Liver (tissue), 9 donors: ENCODE data around the gene RO60. TPM values are rescaled to one million over a fixed set of nuclear protein-coding genes. Genes with fewer than 3 reads are reported as not detected.

ENCODE experiments used
- DNase-seq: peaks from one replicate; pipeline ENCODE4 v3.0.0-alpha.2; 2017; ENCODE audit warnings: low spot score
- H3K27ac ChIP-seq, 2 donors: one replicate each; pipeline ENCODE4 v1.7.0; 2013; ENCODE audit warnings: inconsistent platforms in 2 of 2, low read length in 2 of 2, control low read depth in 1 of 2, low read depth in 1 of 2, mild to moderate bottlenecking in 1 of 2
- H3K27me3 ChIP-seq, 4 donors: one replicate each; pipeline versions ENCODE4 v1.6.1 to v1.7.0; 2013; ENCODE audit warnings: low read length in 3 of 4, inconsistent platforms in 1 of 4, mild to moderate bottlenecking in 1 of 4, moderate library complexity in 1 of 4; ENCODE audit not compliant: control insufficient read depth in 4 of 4, insufficient read depth in 4 of 4
- H3K36me3 ChIP-seq, 4 donors: one replicate each; pipeline versions ENCODE4 v1.6.1 to v1.7.0; 2013; ENCODE audit warnings: low read length in 3 of 4, mild to moderate bottlenecking in 3 of 4, low read depth in 1 of 4, moderate library complexity in 1 of 4; ENCODE audit not compliant: control insufficient read depth in 4 of 4, insufficient read depth in 3 of 4
- H3K4me1 ChIP-seq, 4 donors: one replicate each; pipeline versions ENCODE4 v1.6.1 to v1.7.0; 2013; ENCODE audit warnings: low read length in 3 of 4, mild to moderate bottlenecking in 3 of 4, moderate library complexity in 1 of 4; ENCODE audit not compliant: control insufficient read depth in 4 of 4, insufficient read depth in 4 of 4
- H3K4me3 ChIP-seq, 3 donors: one replicate each; pipeline versions ENCODE4 v1.6.1 to v1.7.0; 2013; ENCODE audit warnings: low read length in 3 of 3, control low read depth in 1 of 3, low read depth in 1 of 3, mild to moderate bottlenecking in 1 of 3
- H3K9ac ChIP-seq, 2 donors: one replicate each; pipeline ENCODE4 v1.7.0; 2013; ENCODE audit warnings: low read length in 2 of 2, mild to moderate bottlenecking in 2 of 2, moderate library complexity in 2 of 2, control low read depth in 1 of 2, low read depth in 1 of 2
- H3K9me3 ChIP-seq, 4 donors: one replicate each; pipeline versions ENCODE4 v1.6.1 to v1.7.0; 2013; ENCODE audit warnings: low read length in 3 of 4; ENCODE audit not compliant: control insufficient read depth in 4 of 4
- EGR1 ChIP-seq, 2 donors: IDR thresholded peaks; 2 replicates each; pipeline ENCODE4 v1.6.1; 2016 to 2018; ENCODE audit warnings: antibody characterized with exemption in 2 of 2, low read depth in 2 of 2
- FOXA1 ChIP-seq: IDR thresholded peaks from 2 replicates; pipeline ENCODE4 v1.6.1; 2016; ENCODE audit warnings: antibody characterized with exemption
- FOXA2 ChIP-seq: IDR thresholded peaks from 2 replicates; pipeline ENCODE4 v1.6.1; 2016; ENCODE audit warnings: antibody characterized with exemption
- GABPA ChIP-seq, 2 donors: IDR thresholded peaks in 1 of 2; conservative IDR thresholded peaks in 1 of 2; 2 replicates each; pipeline ENCODE4 v1.6.1; 2016; ENCODE audit warnings: antibody characterized with exemption in 2 of 2, mild to moderate bottlenecking in 1 of 2, moderate library complexity in 1 of 2
- HNF4A ChIP-seq, 2 donors: conservative IDR thresholded peaks; 2 replicates each; pipeline ENCODE4 v1.6.1; 2016; ENCODE audit warnings: antibody characterized with exemption in 2 of 2, mild to moderate bottlenecking in 2 of 2
- HNF4G ChIP-seq: IDR thresholded peaks from 2 replicates; pipeline ENCODE4 v1.6.1; 2016; ENCODE audit warnings: antibody characterized with exemption
- JUND ChIP-seq, 2 donors: IDR thresholded peaks; 2 replicates each; pipeline ENCODE4 v1.6.1; 2016; ENCODE audit warnings: antibody characterized with exemption in 2 of 2
- NR2F2 ChIP-seq: IDR thresholded peaks from 2 replicates; pipeline ENCODE4 v1.6.1; 2016; ENCODE audit warnings: antibody characterized with exemption
- RAD21 ChIP-seq, 2 donors: IDR thresholded peaks; 2 replicates each; pipeline ENCODE4 v1.6.1; 2016; ENCODE audit warnings: antibody characterized with exemption in 2 of 2, mild to moderate bottlenecking in 2 of 2
- RXRA ChIP-seq, 2 donors: IDR thresholded peaks; 2 replicates each; pipeline ENCODE4 v1.6.1; 2017 to 2018; ENCODE audit warnings: antibody characterized with exemption in 2 of 2, mild to moderate bottlenecking in 1 of 2
- SP1 ChIP-seq: IDR thresholded peaks from 2 replicates; pipeline ENCODE4 v1.6.1; 2018; ENCODE audit warnings: antibody characterized with exemption, mild to moderate bottlenecking
- TAF1 ChIP-seq: conservative IDR thresholded peaks from 2 replicates; pipeline ENCODE4 v1.6.1; 2016; ENCODE audit warnings: antibody characterized with exemption, mild to moderate bottlenecking
- YY1 ChIP-seq: IDR thresholded peaks from 2 replicates; pipeline ENCODE4 v1.6.1; 2016; ENCODE audit warnings: antibody characterized with exemption, mild to moderate bottlenecking
- WGBS: extraction: QIAGEN DNeasy Blood & Tissue Kit; methylation state at CpG from one replicate; pipeline ENCODE4 v1.1.7; 2013; 5-methylcytosine and 5-hydroxymethylcytosine counted together
- polyA plus RNA-seq, 2 donors: library from polyadenylated mRNA; stranded (reverse) in 1 of 2; unstranded in 1 of 2; fragments of 200-250 nt in 1 of 2; fragments of >200 nt in 1 of 2; fragmentation: Nextera tagmentation in 1 of 2; extraction: Ambion mirVana in 1 of 2; gene quantifications; one replicate each; pipeline versions ENCODE4 v1.2.1 to v1.2.3, GENCODE V29; 2013 to 2015
- total RNA-seq, 2 donors: library from RNA; depleted of rRNA; stranded (reverse); fragments of >200 nt; gene quantifications; one replicate each; pipeline ENCODE4 v1.2.3, GENCODE V29; 2014
- TF ChIP-seq, protein P1 (sequence below): IDR thresholded peaks from 2 replicates; pipeline ENCODE4 v1.6.1; 2016; ENCODE audit warnings: antibody characterized with exemption
- TF ChIP-seq, protein P2 (sequence below): IDR thresholded peaks from 2 replicates; pipeline ENCODE4 v1.6.1; 2016; ENCODE audit warnings: antibody characterized with exemption
- TF ChIP-seq, protein P3 (sequence below): IDR thresholded peaks from 2 replicates; pipeline ENCODE4 v1.6.1; 2016; ENCODE audit warnings: antibody characterized with exemption
- TF ChIP-seq, protein P4 (sequence below): IDR thresholded peaks from 2 replicates; pipeline ENCODE4 v1.6.1; 2016; ENCODE audit warnings: antibody characterized with exemption, mild to moderate bottlenecking
- TF ChIP-seq, protein P5 (sequence below): fragments of 150-350 bp; IDR thresholded peaks from 2 replicates; pipeline ENCODE4 v1.5.1; 2017; ENCODE audit warnings: improper control_type of control experiment, low read depth, low read length; ENCODE audit not compliant: missing input control
- donor health status: healthy.
- donor health status: healthy.
- donor health status: healthy.
- donor health status: healthy.
- donor health status: healthy.

The RO60 gene
- total and polyA plus RNA-seq, 4 donors, result 5.9 to 121 (median 34.9) TPM

DNA sequence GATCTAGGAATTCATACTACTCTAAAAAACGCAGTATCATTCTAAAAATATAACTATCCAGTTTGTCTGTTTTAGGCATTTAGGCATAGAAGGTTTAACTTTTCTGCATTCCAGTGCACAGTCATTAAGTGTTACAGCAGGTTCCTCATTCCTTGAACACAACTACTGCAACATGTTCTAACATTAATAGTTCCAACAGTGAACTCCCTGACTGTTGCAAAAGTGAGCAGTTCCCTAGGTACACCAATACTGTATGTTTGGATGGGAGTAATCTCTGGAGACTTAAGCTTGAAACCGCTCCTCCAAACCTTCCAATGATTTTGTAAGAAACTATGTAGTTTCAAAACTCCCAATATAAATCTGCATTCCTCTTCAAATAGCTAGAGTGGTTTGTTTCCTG is 46.4 kb upstream of the RO60 start:
- Histone ChIP-seq H3K4me1 (peaks cover 0 to 6% (median 4%) of the 10 kb centered on the region in 4 donors), H3K9me3 (no peaks in the 10 kb centered on the region), H3K27ac (no peak overlapping the region), H3K36me3 (peaks cover 0 to 3% (median 1%) of the 10 kb centered on the region in 4 donors), H3K27me3 (no peaks in the 10 kb centered on the region), H3K4me3 (no peak overlapping the region), H3K9ac (no peak overlapping the region)
- TF ChIP-seq EGR1 (IDR thresholded peaks at IDR 0.05; ENCODE audit: low read depth in 2 of 2) (no peak), RXRA (IDR thresholded peaks at IDR 0.05) (no peak), NR2F2 (no peak), TAF1 (no peak), YY1 (no peak), GABPA (IDR thresholded peaks at IDR 0.05 in 1 of 2, conservative IDR thresholded peaks at IDR 0.05 in 1 of 2) (no peak), FOXA1 (no peak), HNF4G (no peak), FOXA2 (no peak), HNF4A (conservative IDR thresholded peaks at IDR 0.05) (no peak), RAD21 (IDR thresholded peaks at IDR 0.05) (no peak), SP1 (no peak), JUND (IDR thresholded peaks at IDR 0.05) (no peak)
- TF ChIP-seq, protein P1, sequence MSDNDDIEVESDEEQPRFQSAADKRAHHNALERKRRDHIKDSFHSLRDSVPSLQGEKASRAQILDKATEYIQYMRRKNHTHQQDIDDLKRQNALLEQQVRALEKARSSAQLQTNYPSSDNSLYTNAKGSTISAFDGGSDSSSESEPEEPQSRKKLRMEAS, result no peak
- TF ChIP-seq, protein P2, sequence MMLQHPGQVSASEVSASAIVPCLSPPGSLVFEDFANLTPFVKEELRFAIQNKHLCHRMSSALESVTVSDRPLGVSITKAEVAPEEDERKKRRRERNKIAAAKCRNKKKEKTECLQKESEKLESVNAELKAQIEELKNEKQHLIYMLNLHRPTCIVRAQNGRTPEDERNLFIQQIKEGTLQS, result no peak
- TF ChIP-seq, protein P3, sequence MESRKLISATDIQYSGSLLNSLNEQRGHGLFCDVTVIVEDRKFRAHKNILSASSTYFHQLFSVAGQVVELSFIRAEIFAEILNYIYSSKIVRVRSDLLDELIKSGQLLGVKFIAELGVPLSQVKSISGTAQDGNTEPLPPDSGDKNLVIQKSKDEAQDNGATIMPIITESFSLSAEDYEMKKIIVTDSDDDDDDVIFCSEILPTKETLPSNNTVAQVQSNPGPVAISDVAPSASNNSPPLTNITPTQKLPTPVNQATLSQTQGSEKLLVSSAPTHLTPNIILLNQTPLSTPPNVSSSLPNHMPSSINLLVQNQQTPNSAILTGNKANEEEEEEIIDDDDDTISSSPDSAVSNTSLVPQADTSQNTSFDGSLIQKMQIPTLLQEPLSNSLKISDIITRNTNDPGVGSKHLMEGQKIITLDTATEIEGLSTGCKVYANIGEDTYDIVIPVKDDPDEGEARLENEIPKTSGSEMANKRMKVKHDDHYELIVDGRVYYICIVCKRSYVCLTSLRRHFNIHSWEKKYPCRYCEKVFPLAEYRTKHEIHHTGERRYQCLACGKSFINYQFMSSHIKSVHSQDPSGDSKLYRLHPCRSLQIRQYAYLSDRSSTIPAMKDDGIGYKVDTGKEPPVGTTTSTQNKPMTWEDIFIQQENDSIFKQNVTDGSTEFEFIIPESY, result no peak
- TF ChIP-seq, protein P4, sequence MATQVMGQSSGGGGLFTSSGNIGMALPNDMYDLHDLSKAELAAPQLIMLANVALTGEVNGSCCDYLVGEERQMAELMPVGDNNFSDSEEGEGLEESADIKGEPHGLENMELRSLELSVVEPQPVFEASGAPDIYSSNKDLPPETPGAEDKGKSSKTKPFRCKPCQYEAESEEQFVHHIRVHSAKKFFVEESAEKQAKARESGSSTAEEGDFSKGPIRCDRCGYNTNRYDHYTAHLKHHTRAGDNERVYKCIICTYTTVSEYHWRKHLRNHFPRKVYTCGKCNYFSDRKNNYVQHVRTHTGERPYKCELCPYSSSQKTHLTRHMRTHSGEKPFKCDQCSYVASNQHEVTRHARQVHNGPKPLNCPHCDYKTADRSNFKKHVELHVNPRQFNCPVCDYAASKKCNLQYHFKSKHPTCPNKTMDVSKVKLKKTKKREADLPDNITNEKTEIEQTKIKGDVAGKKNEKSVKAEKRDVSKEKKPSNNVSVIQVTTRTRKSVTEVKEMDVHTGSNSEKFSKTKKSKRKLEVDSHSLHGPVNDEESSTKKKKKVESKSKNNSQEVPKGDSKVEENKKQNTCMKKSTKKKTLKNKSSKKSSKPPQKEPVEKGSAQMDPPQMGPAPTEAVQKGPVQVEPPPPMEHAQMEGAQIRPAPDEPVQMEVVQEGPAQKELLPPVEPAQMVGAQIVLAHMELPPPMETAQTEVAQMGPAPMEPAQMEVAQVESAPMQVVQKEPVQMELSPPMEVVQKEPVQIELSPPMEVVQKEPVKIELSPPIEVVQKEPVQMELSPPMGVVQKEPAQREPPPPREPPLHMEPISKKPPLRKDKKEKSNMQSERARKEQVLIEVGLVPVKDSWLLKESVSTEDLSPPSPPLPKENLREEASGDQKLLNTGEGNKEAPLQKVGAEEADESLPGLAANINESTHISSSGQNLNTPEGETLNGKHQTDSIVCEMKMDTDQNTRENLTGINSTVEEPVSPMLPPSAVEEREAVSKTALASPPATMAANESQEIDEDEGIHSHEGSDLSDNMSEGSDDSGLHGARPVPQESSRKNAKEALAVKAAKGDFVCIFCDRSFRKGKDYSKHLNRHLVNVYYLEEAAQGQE, result no peak
- TF ChIP-seq, protein P5, sequence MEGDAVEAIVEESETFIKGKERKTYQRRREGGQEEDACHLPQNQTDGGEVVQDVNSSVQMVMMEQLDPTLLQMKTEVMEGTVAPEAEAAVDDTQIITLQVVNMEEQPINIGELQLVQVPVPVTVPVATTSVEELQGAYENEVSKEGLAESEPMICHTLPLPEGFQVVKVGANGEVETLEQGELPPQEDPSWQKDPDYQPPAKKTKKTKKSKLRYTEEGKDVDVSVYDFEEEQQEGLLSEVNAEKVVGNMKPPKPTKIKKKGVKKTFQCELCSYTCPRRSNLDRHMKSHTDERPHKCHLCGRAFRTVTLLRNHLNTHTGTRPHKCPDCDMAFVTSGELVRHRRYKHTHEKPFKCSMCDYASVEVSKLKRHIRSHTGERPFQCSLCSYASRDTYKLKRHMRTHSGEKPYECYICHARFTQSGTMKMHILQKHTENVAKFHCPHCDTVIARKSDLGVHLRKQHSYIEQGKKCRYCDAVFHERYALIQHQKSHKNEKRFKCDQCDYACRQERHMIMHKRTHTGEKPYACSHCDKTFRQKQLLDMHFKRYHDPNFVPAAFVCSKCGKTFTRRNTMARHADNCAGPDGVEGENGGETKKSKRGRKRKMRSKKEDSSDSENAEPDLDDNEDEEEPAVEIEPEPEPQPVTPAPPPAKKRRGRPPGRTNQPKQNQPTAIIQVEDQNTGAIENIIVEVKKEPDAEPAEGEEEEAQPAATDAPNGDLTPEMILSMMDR, result no peak
- DNase-seq, result no peak
- WGBS, result 90% methylated on average over 2 of the region's 2 CpGs
